Keratinocyte (primary cell): ENCODE results near the gene RELT.

ENCODE experiments used
- EZH2 ChIP-seq: IDR thresholded peaks from one replicate; pipeline ENCODE4 v1.6.1; 2012; ENCODE audit warnings: inconsistent platforms, mild to moderate bottlenecking, low read length, moderate library complexity
- TF ChIP-seq, protein P1 (sequence below), 3 experiments: IDR thresholded peaks in 1 of 3; conservative IDR thresholded peaks in 1 of 3; optimal IDR thresholded peaks in 1 of 3; 2 replicates in 2 of 3; 3 replicates in 1 of 3; pipeline versions ENCODE3 to v1.5.1; 2011; ENCODE audit warnings: low read length in 3 of 3, mild to moderate bottlenecking in 3 of 3, moderate library complexity in 2 of 3, control low read depth in 1 of 3, inconsistent platforms in 1 of 3; ENCODE audit not compliant: insufficient read depth in 2 of 3; ENCODE audit errors: extremely low read depth in 1 of 3

DNA sequence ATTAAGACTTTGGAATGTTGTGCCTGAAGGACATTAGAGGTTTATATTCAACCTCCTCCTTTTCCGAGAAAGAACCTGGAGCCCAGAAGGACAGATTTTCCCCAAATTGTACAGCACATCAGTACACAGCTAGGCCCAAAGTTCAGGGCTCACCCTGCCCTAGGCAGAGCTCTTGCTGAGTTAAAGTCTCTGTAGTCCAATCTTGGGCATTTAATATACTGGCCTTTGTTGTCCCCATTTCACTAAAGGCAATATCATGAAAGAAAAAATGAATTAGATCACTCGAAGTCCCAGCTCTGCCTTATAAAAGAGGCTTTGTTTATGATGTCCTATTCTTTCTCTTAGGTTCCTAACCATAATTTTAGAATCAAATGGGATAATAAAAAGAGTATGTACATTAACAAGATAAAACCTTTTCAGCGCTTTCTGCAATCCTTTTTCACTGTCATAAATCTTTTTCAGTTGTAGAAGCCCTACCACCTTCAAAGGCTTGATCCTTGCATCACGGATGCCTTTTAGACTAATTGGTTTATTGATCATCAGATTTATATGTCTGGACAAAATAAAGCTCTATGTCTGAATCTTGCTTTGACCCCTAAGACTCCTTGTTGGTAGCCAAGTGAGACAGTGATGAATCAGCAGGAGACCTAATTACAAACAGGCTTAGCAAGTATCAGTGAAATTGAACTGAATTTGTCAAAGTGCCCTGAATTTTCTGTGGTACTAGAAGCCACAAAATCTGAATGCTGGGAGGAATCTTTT is 39.8 kb downstream of the RELT start:
- TF ChIP-seq, protein P1, sequence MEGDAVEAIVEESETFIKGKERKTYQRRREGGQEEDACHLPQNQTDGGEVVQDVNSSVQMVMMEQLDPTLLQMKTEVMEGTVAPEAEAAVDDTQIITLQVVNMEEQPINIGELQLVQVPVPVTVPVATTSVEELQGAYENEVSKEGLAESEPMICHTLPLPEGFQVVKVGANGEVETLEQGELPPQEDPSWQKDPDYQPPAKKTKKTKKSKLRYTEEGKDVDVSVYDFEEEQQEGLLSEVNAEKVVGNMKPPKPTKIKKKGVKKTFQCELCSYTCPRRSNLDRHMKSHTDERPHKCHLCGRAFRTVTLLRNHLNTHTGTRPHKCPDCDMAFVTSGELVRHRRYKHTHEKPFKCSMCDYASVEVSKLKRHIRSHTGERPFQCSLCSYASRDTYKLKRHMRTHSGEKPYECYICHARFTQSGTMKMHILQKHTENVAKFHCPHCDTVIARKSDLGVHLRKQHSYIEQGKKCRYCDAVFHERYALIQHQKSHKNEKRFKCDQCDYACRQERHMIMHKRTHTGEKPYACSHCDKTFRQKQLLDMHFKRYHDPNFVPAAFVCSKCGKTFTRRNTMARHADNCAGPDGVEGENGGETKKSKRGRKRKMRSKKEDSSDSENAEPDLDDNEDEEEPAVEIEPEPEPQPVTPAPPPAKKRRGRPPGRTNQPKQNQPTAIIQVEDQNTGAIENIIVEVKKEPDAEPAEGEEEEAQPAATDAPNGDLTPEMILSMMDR (optimal IDR thresholded peaks at IDR 0.05 in 1 of 3, IDR thresholded peaks at IDR 0.05 in 1 of 3, conservative IDR thresholded peaks at IDR 0.05 in 1 of 3; ENCODE audit: extremely low read depth in 1 of 3, insufficient read depth in 2 of 3, low read length in 3 of 3): no peak
- no peak for TF ChIP-seq EZH2
